Measurements from ENCODE around the gene LMAN1L.

The LMAN1L gene

DNA sequence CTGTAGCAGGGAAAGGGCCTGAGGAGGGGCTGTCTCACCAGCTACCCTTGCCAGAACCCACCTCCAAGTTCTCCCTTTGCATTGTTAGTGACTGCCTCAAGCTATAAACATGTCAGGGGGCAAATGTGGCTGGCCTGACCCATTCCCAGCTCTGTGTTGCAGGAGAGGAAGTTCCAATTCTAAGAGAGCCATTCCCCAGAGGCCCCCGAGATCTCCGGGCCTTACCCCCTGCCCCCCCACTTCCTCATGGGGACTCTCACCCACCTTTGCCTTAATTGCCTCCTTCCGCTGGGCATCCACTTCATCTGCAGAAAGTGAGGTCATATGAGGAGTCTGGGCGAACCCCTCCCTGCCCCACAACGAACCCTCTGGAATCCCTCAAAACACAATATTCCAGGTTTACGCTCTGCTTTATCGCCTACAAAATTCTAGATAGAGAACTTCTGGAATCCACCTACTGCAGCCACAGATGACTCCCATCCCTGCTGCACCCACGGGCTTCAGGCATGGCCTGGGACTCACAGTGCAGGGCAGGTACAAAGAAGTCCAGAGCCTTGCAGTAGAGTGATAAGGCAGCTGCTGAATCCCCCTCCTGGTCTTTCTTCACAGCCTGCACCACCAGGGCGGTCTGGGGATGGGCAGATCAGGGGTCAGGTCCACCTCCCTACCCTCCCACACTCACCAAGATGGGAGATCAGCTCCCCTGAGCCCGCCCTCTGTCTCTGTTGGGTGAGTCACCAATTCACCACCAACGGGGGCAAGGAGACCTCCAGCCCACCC lies 26.3 kb downstream of the LMAN1L start:
- no peak for DNase-seq

DNA sequence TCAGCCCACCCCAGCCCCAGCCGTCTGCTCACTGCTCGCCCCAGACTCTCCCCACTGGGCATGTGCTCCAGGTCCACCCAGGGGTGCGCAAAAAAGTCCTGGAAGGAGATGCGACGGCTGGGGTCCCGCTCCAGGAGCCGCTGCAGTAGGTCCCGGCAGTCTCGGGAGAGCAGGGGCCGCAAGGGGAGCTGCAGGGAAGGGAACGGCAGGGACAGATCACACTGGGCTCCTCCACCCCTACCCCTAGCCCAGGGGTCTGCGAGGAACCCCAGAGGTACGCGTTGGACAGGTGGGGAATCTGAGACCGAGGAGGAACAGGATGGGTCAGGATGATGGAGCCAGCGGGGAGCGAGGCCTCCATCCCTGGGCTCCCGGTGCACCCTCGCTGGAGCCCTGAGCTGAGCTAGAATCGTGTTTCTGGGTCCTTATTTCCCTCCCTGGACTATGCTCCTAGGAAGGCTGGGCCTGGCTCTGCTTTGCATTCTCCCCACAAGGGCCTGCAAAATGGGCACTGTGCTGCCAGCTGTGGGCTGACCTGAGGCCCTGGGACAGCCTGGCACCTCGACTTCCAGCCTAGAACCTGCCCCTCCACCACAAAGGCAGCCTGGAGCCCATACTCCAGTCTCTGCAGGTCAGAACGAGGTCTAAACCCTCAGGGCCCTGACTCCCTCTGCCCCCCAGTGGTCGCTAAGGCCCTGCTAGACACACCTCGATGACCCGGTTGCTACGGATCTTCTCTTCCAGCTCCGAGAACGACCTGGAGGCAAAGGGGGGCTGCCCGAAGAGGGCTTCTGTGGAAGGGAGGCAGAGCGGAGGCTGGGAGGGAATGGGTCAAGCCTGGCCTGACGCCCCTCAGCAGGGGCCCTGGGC lies 27.1 kb downstream of the LMAN1L start:
- DNase-seq, result no peak

DNA sequence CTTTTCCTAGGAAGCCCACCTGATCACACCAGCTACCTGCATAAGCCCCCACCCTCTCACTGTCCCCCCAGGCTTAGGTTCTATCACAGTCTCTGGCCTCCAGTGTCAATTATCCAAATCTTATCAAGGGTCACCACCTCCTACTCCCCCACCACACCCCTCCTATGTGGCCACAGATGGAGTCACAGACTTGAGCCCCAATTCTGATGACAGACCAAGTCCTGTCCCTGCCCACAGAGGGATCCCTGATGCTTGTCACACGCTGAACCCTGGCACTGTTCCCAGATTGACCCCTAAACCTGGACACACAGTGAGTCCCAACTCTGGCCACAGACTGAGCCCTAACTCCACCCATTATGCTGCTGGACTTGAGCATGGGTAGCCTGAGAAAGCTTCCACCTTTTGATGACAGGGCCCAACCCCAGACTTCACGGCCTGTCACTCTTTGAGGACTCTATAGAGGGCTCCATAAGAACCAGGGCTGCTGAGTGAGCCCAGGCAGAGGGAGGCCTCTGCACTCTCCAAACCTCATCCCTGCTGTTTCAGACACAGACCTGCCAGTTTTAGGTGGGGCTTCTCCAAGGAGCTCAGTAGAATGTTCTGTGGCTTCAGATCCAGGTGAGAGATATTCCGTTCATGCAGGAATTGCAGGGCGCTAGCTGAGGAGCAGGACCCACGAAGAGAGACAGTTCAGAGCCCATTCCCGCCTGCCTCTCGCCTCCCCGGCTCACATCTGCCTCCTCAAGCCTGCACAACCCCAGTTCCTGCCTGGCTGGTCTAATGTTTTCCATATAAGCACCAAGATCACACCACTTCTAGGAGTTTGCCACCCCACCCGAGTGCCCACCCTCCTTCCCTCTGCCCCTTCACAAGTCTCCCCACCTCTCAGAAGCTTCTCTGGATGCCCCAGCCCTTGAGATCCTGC lies 28.5 kb downstream of the LMAN1L start:
- no peak for DNase-seq

DNA sequence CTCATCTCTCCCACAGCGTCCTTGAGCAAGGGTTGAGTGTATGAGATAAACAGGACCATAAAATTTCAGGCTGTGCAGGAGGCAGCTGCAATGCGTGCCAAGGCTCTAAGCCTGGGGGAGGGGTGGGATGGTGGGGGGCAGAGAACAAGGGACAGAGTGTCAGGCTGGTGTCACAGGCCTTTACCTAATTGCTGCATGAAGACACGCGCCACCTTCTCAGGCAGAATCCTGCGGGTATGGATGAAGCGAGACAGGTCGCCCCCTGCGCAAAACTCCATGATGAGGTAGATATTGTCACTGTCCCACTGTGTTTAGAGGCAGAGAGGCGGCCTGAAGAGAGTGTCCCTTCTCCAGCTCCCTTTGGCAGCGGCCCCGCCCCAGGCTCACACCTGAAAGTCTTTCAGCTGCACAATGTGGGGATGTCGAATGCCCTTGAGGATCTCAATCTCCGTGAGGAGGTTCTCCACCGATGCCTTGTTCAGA lies 29.3 kb downstream of the LMAN1L start:
- DNase-seq, result no peak

DNA sequence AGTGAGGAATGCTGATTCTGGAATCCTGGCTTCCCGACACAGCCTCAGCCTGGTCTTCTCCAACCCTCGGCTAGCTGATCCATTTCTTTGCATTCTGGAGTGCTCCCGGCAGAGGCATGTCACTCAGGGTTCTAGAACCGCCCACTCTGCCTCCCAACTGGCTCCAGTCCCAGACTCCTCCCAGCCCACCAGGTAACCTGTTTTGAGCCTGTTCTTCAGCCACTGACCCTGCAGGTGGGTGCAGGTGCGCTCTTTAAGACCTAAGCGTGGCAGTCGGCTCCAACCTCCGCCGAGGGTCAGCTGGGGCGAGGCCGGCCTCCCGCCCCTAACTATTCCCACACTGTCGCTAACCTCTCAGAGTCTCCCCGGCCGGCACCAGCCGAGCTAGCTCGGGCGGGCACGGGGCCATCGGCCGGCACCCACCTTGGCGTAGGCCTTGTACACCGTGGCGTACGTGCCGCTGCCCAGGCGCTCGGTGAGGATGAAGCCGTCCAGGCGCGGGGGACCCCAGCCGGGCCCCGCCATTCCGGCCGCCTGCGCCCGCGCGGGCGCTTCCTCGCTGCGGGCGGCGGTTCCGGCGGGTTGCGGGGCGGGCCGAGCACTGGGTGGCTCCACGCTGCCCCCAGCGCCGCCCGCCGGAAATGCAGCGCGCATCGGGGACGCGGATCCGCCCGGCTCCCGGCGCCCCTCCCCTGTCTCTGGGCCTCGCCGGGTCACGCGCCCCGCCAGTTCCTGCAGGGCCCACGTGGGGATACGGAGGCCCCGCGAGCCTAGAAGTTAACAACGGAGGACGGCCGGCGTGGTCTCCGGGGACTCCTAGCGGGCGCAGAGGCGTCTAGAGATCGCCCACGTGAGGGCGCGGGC lies 30.2 kb downstream of the LMAN1L start, which contains the start of gene ULK3:
ULK3 (minus strand) TSS at position 576 of the 864 bp plus-strand sequence; CDS start at position 525, 51 bp downstream.
- peak; percentile 95 for DNase-seq

DNA sequence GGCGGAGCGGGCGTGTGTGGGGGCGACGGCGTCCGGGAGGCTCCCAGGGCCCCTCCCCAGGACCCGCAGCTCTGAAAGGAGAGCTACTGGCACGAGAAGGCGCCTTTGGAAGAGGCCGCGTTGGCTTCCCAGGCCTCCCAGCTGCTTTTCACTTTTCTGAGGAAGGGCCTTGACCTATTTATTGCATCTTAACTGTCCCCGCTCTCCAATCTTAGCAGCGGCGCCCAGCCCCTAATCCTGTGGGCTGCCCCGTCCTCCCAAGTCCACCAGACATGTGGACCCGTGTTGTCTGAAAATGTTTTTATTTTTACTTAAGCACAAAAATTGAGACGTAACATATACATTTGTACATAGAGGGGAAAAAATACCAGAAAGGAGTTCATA lies 30.8 kb downstream of the LMAN1L start:
- DNase-seq, result no peak

DNA sequence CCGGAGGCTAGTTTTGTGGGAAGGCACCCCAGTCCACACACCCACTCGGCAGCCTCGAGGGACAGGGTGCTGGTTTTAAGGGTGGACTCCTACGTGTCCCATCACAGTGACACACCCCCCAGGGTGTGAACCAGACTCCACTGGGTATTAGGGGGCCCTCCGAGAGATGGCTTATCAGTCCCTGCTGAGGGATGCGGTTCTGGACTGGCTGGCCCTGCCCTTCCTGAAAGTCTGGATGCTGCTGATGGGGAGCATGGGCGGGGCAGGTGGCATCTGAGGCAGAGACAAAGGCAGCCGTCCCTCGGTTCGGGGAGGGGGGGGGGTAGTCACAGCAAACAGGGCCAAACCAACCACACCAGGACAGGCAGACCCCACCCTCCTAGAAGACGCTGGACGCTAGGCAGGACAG lies 31.3 kb downstream of the LMAN1L start:
- no peak for DNase-seq

DNA sequence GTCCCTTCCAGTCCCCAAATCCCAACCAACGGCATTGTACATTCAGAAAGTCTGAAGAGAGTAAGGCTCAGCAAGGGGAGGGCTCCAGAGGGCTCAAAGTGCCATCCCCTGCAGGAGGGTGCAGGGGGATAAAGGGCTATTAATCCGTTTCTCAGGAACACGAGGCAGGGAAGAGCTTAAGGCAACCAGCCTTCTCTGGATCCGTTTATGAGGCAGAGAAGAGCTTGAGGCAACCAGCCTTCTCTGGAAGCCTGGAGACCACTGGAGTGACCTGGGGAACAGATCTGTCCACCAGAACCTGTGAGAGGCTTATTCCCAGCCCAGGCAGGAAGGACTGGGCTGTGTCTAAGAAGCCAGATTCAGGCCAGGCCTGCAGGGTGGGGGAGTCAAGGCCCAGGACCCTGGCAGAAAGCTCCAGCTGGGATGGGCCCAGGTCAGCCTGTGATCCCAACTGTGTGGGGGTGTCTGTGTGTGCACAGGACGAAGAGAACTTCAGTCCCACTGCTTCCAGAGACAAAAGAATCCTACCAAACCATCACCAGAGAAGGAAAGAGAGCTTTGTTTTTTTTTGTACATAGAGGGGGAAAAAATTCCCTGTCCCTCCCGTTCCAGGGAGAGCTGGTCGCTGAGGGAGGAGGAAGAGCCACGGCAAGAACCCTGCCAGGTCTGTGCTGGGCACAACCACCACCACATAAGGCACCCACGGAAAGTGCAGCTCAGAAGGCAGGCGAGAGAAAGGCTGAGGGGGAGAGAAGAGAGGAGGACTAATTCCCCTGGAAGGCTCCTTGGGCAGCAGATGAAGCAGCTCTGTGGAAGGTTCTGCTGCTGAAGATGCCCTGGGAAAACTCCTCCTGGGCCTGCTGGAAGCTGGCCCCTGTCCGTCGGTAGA lies 31.9 kb downstream of the LMAN1L start:
- DNase-seq, result no peak

DNA sequence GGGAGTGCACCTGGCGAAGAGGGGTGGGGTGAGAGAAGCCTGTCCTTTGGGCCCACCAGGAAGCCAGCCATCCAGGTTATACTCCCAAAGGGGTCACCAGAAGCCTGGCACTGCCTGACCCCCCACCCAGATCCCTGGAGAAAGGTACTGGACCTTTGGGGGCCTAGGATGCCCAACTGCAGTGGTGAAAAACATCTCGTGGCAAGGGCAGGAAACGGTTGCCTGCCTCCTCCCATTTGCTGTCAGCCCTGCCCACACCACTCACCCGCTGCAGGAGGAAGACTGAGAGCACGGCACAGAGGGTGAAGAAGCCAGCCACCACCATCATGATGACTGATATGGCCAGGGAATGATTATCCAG lies 32.6 kb downstream of the LMAN1L start:
- DNase-seq, result peak; percentile 85

DNA sequence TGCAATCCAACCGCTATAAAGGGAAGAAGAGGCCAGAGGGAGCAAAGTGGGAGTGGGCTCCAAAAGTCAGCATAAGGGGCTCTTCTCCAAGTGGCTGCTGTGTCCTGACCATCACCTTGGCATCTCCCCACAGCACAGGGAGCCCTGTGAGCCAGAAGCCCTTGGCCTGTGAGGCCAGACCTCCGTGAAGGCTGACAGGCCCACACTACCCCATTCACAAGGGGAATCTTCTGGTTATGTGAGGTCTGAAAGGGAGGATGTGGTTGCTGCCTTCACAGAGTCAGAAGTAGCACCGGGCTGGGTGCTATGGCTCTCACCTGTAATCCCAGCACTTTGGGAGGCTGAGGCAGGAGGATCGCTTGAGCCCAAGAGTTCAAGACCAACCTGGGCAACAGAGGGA lies 32.9 kb downstream of the LMAN1L start:
- peak; percentile 52 for DNase-seq

DNA sequence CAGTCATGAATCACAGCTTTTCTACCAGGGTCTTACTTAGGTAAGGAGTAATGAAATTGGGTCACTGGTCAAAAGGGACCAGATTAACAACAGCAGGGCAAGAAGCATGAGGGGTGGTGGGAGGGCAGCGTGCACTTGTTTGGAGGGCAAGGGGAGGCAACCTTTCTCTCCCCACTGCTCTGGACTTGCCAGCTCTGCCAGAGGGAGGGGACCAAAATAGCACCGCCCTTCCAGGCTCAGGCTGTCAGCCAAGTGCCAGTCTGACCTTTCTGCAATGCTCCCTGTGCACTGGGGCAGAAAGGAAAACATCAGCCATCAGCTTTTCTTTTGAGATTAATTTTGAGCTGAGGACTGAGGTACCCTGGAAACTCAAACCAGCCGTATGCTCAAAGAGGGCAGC lies 34.8 kb downstream of the LMAN1L start:
- DNase-seq, result no peak

DNA sequence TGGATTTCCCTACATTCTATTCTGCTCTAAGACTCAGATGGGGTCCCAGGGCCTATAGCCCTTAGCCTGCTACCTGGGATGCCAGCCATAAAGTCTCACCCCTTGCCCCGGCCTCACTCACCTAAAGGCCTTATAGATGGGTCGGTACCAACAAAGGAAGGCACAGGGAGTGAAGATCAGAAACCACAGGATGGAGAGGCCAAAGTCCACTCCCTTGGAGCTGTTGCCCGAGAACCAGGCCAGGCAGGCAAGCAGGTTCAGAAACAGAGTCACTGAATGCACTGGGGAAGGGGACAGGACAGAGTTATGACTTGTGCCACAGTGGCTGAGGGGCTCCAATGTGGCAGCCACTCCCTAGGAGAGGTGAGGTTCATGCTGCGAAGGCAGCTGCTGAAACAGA lies 37.8 kb downstream of the LMAN1L start:
- no peak for DNase-seq

DNA sequence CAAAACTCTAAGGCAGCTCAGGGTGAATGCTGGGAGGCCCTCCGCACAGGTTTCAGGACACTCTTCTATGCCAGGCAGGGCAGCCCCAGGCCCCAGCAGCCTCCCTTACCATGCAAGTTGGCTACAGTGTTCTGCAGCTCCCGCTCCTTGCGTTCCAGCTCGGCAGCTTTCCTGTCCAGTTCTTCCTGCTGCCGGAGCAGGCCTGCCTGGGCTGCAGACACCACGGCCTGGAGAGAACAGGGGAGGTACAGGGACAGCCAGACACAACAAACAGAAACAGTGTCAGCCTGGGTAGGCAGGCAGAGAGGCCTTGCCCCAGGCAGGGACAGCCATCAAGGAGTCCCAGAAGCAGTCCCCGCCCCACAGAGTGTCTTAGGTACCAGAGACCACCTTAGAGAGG lies 39.3 kb downstream of the LMAN1L start:
- DNase-seq, result no peak

DNA sequence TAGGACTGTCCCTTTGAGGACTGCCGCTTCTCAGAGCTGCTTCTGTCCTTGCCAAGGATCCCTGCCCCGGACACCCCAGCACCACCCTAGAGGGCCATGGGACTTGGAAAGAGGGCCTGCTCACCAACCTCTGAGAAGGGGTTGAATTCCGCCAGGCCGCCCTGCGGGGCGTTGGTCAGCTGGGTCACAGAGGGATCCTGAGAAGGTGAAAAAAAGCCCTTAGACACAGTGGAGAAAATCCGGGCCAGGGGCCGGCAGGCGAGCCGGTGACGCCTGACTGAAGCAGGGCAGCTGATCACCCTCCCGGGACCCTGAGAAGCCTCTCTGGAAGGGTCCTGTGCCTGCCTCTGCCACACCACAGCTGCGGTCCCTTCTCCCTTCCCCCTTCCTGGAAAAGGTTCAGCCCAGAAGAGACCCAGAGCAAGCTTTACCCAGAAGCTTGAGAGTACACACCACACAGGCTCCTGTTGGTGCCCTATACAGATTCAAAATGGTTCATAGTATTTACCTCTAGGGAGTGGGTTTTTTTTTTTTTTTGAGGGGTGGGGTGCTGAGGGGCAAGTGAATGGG lies 41.9 kb downstream of the LMAN1L start:
- DNase-seq, result no peak

DNA sequence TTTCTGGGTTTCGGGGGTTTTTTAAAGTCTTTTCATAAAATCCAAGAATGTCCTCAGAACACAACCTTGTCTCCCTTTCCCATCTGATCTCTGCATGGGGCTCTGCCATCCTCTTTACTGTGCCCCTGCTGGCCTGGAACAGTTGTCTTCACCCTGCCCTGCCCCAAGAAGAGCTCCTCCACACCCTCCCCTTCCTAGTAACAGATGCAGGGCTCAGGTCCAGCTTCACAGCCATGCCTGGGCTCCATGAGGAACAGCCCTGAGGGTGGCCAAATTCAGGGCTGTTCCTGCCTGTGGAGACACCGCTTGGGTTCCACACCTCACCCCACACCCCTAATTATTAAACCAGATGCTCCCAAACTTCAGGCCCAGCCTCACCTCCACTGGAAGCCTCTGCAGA lies 43.2 kb downstream of the LMAN1L start:
- no peak for DNase-seq

DNA sequence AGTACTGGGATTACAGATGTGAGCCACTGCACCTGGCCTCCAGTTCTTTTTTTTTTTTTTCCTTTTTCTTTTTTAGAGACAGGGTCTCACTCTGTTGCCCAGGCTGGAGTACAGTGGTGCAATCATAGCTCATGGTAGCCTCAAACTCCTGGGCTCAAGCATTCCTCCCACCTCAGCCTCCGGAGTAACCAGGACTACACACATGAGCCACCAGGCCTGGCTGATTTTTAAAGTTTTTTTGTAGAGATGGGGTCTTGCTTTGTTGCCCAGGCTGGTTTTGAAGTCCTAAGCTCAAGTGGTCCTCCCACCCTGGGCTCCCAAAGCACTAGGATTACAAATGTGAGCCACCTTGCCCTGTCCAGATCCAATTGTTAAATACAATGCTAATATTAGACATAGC lies 43.9 kb downstream of the LMAN1L start:
- no peak for DNase-seq

DNA sequence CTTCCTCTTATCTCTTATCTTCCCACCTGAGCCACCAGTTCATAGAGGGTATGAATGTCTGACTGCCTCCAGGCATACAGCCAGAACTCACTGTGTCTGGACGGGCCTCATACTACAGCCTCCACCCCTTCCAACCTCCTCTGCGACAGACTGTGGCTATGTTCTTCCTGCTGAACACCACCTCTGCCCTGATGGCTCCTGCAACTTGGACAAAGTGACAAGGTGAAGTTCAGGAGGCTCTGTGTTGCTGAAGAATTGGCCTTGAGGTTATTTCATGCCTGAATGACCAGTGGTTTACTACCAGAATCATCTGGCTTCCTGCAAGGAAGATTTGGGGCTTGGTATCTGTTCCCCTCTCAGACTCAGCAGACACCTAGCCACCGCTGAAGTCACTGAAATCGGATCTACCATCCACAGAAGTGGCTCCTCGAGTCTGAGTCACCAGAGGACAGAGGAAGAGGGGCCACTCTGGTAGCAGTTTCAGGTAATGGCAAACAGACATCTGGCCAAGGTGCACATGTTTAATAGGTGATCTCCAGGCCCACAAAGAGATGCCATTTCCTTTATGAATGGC lies 44.5 kb downstream of the LMAN1L start:
- DNase-seq, result no peak

DNA sequence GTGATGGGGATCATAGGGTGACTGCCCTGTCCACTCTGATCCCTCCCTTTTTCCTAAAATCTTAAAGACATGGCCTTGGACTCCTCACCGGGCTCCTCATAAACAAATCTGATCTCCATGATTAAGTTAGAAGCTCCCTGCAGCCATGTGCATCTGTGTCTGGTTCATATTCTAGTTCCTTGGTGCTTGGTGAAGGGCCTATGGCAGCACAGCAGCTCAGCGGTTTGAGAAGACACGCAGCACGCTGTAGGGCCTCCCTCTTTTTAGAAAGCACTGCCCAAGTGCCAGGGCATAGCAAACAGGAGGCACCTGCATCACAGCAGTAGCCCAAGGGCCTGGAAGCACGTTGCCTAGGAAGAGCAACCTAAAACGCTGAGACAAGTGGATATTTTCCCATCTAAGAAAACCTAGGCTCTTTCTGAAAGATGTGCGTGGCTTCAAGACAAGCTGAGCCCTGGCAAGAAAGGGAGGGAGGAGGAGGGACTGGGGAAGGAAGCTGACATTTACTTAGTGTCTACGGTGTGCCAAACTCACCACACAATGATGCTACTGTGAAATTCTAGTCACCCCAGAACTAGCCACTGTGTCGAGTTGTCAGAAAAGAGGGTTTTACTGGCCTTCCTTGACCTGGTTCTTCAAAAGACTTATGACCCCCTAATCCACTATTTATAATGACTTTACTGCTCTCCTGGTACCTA lies 45.2 kb downstream of the LMAN1L start:
- no peak for DNase-seq

DNA sequence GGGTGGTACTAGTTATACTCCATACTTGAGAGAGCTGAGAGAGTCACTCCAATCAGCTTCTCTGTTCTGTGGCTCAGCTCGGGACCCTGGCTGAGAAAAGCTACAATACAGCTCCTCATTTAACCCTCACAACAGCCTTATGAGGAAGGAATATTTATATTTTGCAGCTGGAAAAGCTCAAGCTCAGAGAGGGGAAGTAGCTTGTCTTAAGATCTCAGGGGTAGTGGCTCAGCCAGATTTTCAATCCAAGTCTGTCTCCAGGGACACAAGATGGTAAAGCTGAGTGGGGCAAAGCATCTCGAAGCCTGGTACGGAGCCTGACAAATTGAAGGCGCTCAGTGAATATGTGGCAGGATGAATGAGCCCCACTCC lies 45.7 kb downstream of the LMAN1L start:
- no peak for DNase-seq

Data from activated CD4-positive, alpha-beta T cell treated with anti-CD3 and anti-CD28 coated beads, Interleukin-2, Interleukin-6, amounts not matched to agents 100 ng/mL and 50 ng/mL, durations not matched to agents 16 hours and 8 hours (primary cell).